Measurements from ENCODE around the gene CNPY4.

DNA sequence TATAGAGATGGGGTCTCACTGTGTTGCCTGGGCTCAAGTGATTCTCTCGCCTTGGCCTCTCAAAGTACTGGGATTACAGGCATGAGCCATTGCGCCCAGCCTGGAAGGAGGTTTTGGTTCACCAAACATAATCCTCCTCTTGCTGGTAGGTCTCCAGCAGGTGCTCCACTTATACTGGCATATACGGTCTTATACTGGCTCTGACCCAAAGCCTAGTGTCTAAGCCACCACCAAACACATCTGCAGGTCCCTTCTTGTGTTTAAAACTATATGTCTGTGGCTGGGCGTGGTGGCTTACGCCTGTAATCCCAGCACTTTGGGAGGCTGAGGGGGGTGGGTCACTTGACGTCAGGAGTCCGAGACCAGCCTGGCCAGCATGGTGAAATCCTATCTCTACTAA, 12.7 kb downstream of the CNPY4 start:
- TF ChIP-seq CTCF (conservative IDR thresholded peaks at IDR 0.05; ENCODE audit: low read length), result no peak
- TF ChIP-seq EZH2phosphoT487 (IDR thresholded peaks at IDR 0.05; ENCODE audit: borderline replicate concordance, low read depth, low read length), result no peak

All from OCI-LY7 (cell line).